GM12801 (cell line): Measurements from ENCODE around the gene CTNNBL1.

Experiments
- CTCF ChIP-seq: IDR thresholded peaks from one replicate; pipeline ENCODE4 v1.5.1; 2011; ENCODE audit warnings: control low read depth; ENCODE audit not compliant: insufficient read length; ENCODE audit errors: extremely low read depth

CTNNBL1 gene

GRCh38 chr20:37846573-37846972 lies 152.7 kb downstream of the CTNNBL1 start:
- no peak for TF ChIP-seq CTCF

- no peak for TF ChIP-seq CTCF
Measured at GRCh38 chr20:37848706-37849105, 154.9 kb downstream of the CTNNBL1 start.

GRCh38 chr20:37849156-37849555 lies 155.3 kb downstream of the CTNNBL1 start:
- no peak for TF ChIP-seq CTCF

GRCh38 chr20:37849566-37849965 lies 155.7 kb downstream of the CTNNBL1 start:
- no peak for TF ChIP-seq CTCF

GRCh38 chr20:37850036-37850592 lies 156.3 kb downstream of the CTNNBL1 start:
- no peak for TF ChIP-seq CTCF

- no peak for TF ChIP-seq CTCF
Measured at GRCh38 chr20:37850724-37851355, 157.0 kb downstream of the CTNNBL1 start.

- no peak for TF ChIP-seq CTCF
Measured at GRCh38 chr20:37852666-37853065, 158.8 kb downstream of the CTNNBL1 start.
